Pancreas (tissue), 10 donors: ENCODE data around the gene CRPPA. TPM values are rescaled to one million over a fixed set of nuclear protein-coding genes. Genes with fewer than 3 reads are reported as not detected.
"Not testable (repeated sequence)": the region's sequence is repeated elsewhere in the genome, so short reads cannot be mapped to it uniquely, and the experiment has no call there.

ENCODE experiments used
- ATAC-seq, 4 donors: fragments of 200-7000 bp; cut with Tn5 transposase; one replicate each; pipeline versions ENCODE4 v1.8.0 to v1.9.1; 2020; ENCODE audit warnings: mild to moderate bottlenecking in 4 of 4, moderate library complexity in 4 of 4
- DNase-seq, 6 donors: peaks; one replicate each; pipeline ENCODE4 v3.0.0-alpha.2; 2020
- FAIRE-seq: peaks from 2 replicates; lab custom pipeline; 2012; peaks lifted over from hg19 to GRCh38; lab: Jason Lieb, UNC
- H3K27ac ChIP-seq, 4 donors: fragments of 200-600 bp; sonication (generic); 1 replicate in 3 of 4; 2 replicates in 1 of 4; pipeline versions ENCODE4 v1.5.0 to v1.8.0; 2020
- H3K27me3 ChIP-seq, 4 donors: fragments of 200-600 bp; one replicate each; pipeline ENCODE4 v1.8.0; 2021
- H3K36me3 ChIP-seq, 3 donors: fragments of 200-600 bp; sonication (generic) in 1 of 3; one replicate each; pipeline versions ENCODE4 v1.5.0 to v1.8.0; 2020 to 2021
- H3K4me1 ChIP-seq, 3 donors: fragments of 200-600 bp; one replicate each; pipeline ENCODE4 v1.8.0; 2021
- H3K4me3 ChIP-seq, 4 donors: fragments of 200-600 bp; sonication (generic) in 2 of 4; one replicate each; pipeline versions ENCODE4 v1.5.0 to v1.8.0; 2020 to 2021
- H3K9me3 ChIP-seq, 4 donors: fragments of 200-600 bp; one replicate each; pipeline ENCODE4 v1.8.0; 2021
- WGBS, 2 donors: extraction: QIAGEN DNeasy Blood & Tissue Kit; methylation state at CpG; one replicate each; pipeline ENCODE4 v1.1.7; 2013; 5-methylcytosine and 5-hydroxymethylcytosine counted together
- intact Hi-C, 3 donors: fragments of 100-400 bp; cut with DNase I; formaldehyde crosslinking; loops; one replicate each; pipeline versions ENCODE4 v1.11.1 to v1.14.2; 2022
- polyA plus RNA-seq, 2 donors: library from polyadenylated mRNA; stranded (reverse); fragments of 200-250 nt; gene quantifications; one replicate each; pipeline ENCODE4 v1.2.3, GENCODE V29; 2013
- total RNA-seq, 6 donors: library from RNA; stranded (reverse); fragmentation: NEBNext Ultra II Directional in 4 of 6; extraction: Animal tissue kit (Norgen Biotek cat#: 25700) in 4 of 6; gene quantifications; one replicate each; pipeline versions ENCODE4 v1.2.1 to v1.2.4, GENCODE V29; 2021 to 2023
- TF ChIP-seq, protein P1 (sequence below), 4 donors: fragments of 200-600 bp; sonication (generic) in 3 of 4; IDR thresholded peaks; one replicate each; pipeline versions ENCODE4 v1.5.0 to v1.8.0; 2021; ENCODE audit warnings: antibody characterized with exemption in 4 of 4
- donor health status: healthy with polysubstance abuse.
- donor health status: DM: no; HTN: no; CAD: no; lungs with moderate emphysema.
- donor health status: DM: no; HTN: no; CAD: no.
- donor health status: control.
- donor health status: control.
- donor health status: Bipolar disorder and iron deficiency.
- donor health status: DM: yes; HTN: yes; CAD: no.
- donor health status: DM: no; HTN: no; CAD: no.
- donor health status: DM: no; HTN: no; CAD: no.
- donor health status: DM: yes; HTN: yes; CAD: no.

Gene CRPPA
- total and polyA plus RNA-seq, 8 donors = 0.53 to 2.2 (median 1.5) TPM

DNA sequence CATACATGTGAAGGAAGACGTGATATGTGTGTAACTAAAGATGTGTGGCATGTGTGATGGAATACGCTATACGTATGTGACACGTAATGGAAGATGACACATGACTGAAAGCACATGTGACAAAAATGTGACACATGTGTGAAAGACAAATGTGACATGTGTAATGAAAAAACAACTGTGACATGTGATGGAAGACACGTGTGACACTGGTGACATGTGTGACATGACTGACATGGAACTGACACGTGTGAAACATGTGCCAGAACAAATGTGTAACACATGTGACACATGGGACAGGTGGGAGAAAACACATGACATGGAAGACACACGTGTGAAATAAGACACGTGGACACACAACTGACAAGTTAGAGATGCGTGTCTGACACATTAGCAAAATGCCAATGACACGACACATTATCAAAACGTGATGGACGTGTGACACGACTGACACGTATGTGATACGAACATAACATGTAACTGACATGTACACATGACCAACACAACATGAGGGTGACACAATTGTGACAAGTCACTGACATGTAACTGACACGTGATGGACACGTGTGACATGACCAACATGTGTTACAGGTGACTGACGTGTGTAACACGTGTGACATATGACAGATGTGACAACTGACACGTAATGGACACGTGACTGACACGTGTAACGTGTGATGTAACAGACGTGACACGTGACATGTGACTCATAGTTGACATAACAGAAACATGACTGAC lies 24.4 kb downstream of the CRPPA start:
- Histone ChIP-seq H3K36me3 (no peaks in the 10 kb centered on the region), H3K27ac (no peak overlapping the region), H3K9me3 (no peaks in the 10 kb centered on the region), H3K4me3 (no peak overlapping the region), H3K27me3 (no peaks in the 10 kb centered on the region), H3K4me1 (no peaks in the 10 kb centered on the region)
- FAIRE-seq (no peak), DNase-seq (no peak), ATAC-seq (no peak)
- intact Hi-C loops = no loop called here
- WGBS, 2 donors = 91 to 94% methylated on average over 25 of the region's 25 CpGs
- TF ChIP-seq, protein P1, sequence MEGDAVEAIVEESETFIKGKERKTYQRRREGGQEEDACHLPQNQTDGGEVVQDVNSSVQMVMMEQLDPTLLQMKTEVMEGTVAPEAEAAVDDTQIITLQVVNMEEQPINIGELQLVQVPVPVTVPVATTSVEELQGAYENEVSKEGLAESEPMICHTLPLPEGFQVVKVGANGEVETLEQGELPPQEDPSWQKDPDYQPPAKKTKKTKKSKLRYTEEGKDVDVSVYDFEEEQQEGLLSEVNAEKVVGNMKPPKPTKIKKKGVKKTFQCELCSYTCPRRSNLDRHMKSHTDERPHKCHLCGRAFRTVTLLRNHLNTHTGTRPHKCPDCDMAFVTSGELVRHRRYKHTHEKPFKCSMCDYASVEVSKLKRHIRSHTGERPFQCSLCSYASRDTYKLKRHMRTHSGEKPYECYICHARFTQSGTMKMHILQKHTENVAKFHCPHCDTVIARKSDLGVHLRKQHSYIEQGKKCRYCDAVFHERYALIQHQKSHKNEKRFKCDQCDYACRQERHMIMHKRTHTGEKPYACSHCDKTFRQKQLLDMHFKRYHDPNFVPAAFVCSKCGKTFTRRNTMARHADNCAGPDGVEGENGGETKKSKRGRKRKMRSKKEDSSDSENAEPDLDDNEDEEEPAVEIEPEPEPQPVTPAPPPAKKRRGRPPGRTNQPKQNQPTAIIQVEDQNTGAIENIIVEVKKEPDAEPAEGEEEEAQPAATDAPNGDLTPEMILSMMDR (IDR thresholded peaks at IDR 0.05) = no peak

DNA sequence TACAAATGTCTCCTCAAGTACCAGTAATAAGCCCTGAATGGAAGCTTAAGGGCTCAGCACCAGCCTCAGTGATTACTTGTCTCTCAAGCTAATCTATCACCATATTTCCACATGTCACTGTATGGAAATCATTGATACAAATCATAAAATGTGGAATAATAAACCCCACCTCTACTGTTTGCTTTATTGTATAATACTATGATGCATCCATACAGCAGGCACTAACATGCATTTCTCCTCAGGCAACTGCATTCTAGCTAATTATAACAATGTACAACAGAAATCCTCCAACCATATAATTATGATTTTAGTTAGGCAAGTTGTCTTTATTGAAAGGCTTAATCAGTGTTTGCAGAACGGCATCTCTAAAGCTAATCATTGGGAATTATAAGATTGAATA lies 26.2 kb downstream of the CRPPA start:
- Histone ChIP-seq H3K4me1 (no peaks in the 10 kb centered on the region), H3K27ac (no peak overlapping the region), H3K27me3 (no peaks in the 10 kb centered on the region), H3K9me3 (no peaks in the 10 kb centered on the region), H3K36me3 (no peaks in the 10 kb centered on the region), H3K4me3 (no peak overlapping the region)
- TF ChIP-seq, protein P1 (IDR thresholded peaks at IDR 0.05) = no peak
- FAIRE-seq (no peak), ATAC-seq (no peak), DNase-seq (no peak)
- intact Hi-C loops = no loop called here
- whole genome bisulfite sequencing, 2 donors = 95 to 100% methylated on average over 1 of the region's 1 CpG

DNA sequence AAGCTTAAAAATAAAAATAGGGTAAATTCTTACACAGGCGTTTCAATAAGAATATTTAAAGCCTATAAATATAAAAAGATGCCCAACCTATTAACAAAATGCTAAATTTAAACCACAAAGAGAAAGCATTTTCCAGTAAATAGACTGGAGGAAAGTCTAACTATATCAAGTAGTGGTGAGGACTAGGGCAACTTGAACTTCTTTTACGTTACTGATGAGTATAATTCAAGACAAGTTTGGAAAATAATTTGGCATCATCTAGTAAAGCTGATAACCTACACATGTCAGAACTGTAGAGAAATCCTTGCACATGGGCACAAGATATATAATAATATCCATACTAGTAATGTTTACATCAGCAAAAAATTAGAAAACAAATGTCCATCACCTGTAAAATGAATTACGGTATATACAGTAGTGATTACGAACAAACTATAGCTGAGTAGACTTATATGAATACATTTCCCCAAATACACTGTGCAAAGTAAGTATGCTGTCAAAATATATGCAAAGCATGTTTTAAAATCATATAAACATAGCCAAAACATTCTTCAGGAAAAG lies 27.4 kb downstream of the CRPPA start:
- Histone ChIP-seq H3K4me3 (no peak overlapping the region), H3K36me3 (no peaks in the 10 kb centered on the region), H3K27me3 (no peaks in the 10 kb centered on the region), H3K9me3 (no peaks in the 10 kb centered on the region), H3K4me1 (no peaks in the 10 kb centered on the region), H3K27ac (no peak overlapping the region)
- intact Hi-C loops = no loop called here
- DNase-seq (no peak), ATAC-seq (no peak), FAIRE-seq (no peak)
- 96 to 97% methylated on average over 4 of the region's 4 CpGs for WGBS, 2 donors
- TF ChIP-seq, protein P1 (IDR thresholded peaks at IDR 0.05) = no peak

DNA sequence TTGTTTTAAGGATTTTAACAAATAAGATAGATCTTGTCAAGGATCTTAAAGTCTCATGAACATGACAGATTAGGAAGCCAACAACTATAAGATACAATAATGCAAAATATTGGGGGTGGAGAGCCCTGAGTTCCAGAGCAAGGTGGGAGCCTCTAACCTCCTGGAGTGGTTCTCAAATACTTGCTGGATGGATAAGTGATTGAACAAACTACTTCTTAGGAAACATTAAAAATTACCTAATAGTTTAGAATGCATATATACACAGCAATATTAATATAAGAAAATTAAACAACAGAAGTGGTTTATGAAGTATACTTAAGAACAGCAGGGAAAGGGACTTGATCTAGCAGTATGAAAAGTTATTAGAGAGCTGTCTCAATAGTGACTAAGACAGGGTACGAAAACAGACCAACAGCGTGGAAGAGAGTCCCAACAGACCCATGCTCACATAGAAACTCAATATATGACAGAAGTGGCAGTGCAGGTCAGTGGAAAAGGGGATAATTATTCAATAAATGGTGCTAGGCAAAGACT lies 28.3 kb downstream of the CRPPA start:
- WGBS, 2 donors = 96 to 100% methylated on average over 2 of the region's 2 CpGs
- TF ChIP-seq, protein P1 (IDR thresholded peaks at IDR 0.05) = no peak
- Histone ChIP-seq H3K36me3 (no peaks in the 10 kb centered on the region), H3K27me3 (no peaks in the 10 kb centered on the region), H3K9me3 (no peaks in the 10 kb centered on the region), H3K4me3 (no peak overlapping the region), H3K4me1 (no peaks in the 10 kb centered on the region), H3K27ac (no peak overlapping the region)
- no peak for FAIRE-seq
- intact Hi-C loops = no loop called here
- no peak for ATAC-seq
- DNase-seq = no peak

DNA sequence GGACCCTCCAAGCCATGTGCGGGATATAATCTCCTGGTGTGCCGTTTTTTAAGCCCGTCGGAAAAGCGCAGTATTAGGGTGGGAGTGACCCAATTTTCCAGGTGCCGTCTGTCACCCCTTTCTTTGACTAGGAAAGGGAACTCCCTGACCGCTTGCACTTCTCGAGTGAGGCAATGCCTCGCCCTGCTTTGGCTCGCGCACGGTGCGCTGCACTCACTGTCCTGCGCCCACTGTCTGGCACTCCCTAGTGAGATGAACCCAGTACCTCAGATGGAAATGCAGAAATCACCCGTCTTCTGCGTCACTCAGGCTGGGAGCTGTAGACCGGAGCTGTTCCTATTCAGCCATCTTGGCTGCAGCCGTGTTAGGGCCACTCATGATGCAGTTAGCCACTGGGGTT lies 37.6 kb downstream of the CRPPA start:
- H3K27me3 ChIP-seq, H3K27ac ChIP-seq, H3K4me1 ChIP-seq, DNase-seq, FAIRE-seq, intact Hi-C loops, H3K4me3 ChIP-seq, ATAC-seq, H3K9me3 ChIP-seq, H3K36me3 ChIP-seq: not testable (repeated sequence)
- WGBS, 2 donors = 96% methylated on average over 18 of the region's 18 CpGs

DNA sequence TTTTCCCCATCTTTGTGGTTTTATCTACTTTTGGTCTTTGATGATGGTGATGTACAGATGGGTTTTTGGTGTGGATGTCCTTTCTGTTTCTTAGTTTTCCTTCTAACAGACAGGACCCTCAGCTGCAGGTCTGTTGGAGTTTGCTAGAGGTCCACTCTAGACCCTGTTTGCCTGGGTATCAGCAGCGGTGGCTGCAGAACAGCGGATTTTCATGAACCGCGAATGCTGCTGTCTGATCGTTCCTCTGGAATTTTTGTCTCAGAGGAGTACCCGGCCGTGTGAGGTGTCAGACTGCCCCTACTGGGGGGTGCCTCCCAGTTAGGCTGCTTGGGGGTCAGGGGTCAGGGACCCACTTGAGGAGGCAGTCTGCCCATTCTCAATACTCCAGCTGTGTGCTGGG lies 38.2 kb downstream of the CRPPA start:
- DNase-seq, H3K4me1 ChIP-seq, ATAC-seq, H3K4me3 ChIP-seq, intact Hi-C loops, H3K27me3 ChIP-seq, H3K9me3 ChIP-seq, H3K27ac ChIP-seq, H3K36me3 ChIP-seq, FAIRE-seq: not testable (repeated sequence)
- 91 to 95% methylated on average over 7 of the region's 7 CpGs for WGBS, 2 donors
